ENCODE measurements around the gene UBE2Q2. TPM values are rescaled to one million over a fixed set of nuclear protein-coding genes. Genes with fewer than 3 reads are reported as not detected.

The UBE2Q2 gene
- total and polyA plus RNA-seq, 9 of the 15 experiments (the other 6 are each of a cell fraction or from before 2014, with no cell fraction given), result 6.2 to 24.0 (median 16.2) TPM

DNA sequence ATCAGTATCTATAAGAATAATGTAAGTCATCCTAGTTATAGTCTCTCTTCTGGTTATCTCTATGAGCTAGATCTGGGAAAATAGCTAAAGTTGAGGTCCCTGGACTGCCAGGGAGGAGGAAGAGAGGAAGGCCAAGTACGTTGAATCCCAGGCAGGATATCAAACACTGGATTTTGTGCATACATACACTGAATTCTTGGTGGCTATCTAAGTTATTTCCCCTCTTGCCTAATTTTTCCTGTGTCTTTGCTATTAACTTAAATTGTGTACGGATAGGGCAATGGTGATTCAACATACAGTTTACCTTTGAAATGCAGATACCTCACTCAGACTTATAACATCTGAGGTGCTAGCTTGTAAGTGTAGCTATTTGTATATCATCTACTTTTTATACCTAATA, 87.6 kb downstream of the UBE2Q2 start:
- Histone ChIP-seq H3K36me3 (ENCODE audit: control insufficient read depth, insufficient read depth, low read length) (peaks cover 85% of the 10 kb centered on the region), H3K9me1 (ENCODE audit: control insufficient read depth, insufficient read depth, low read length) (no peaks in the 10 kb centered on the region), H2AFZ (ENCODE audit: low read depth, low read length) (no peak overlapping the region), H3K4me3 (no peak overlapping the region), H3K79me2 (ENCODE audit: control insufficient read depth, insufficient read depth, low read length) (0 out of 3 replicates have a peak, but pooled peaks cover 6% of the 10 kb centered on the region), H3K9me3 (replicated peaks; ENCODE audit: control insufficient read depth, insufficient read depth, low read depth, low read length) (no peaks in the 10 kb centered on the region), H3K9ac (ENCODE audit: insufficient read depth in 1 of 2, low read depth in 2 of 2, low read length in 2 of 2) (no peak overlapping the region), H4K20me1 (replicated peaks; ENCODE audit: control insufficient read depth, insufficient read depth, low read length) (no peaks in the 10 kb centered on the region), H3K4me2 (ENCODE audit: insufficient read depth, low read length) (no peak overlapping the region), H3K27ac (ENCODE audit: extremely low read depth, low read depth, low read length) (no peak overlapping the region), H3K27me3 (ENCODE audit: control insufficient read depth in 2 of 2, insufficient read depth in 2 of 2, low read length in 2 of 2) (no peaks in the 10 kb centered on the region), H3K4me1 (replicated peaks in 1 of 2; ENCODE audit: control insufficient read depth in 2 of 2, insufficient read depth in 2 of 2, low read length in 2 of 2) (peaks cover 0 to 15% of the 10 kb centered on the region in 2 experiments; a peak in 2 of 5 replicates)
- CTCF ChIA-PET (ENCODE audit: low intra/inter-chr PET ratio), result no interaction called here
- no peak for ATAC-seq
- FAIRE-seq, result no peak
- in situ Hi-C loops (cut with MboI), result loop anchor here (10.0 kb wide), 1 partner anchor 616 kb away; no protein-coding TSS in a partner anchor
- intact Hi-C loops (cut with micrococcal nuclease), result no loop called here
- TF ChIP-seq HDAC3 (IDR thresholded peaks at IDR 0.05; ENCODE audit: borderline replicate concordance, partially characterized antibody) (no peak), SIX5 (IDR thresholded peaks at IDR 0.05; ENCODE audit: borderline replicate concordance in 1 of 2, insufficient read depth in 1 of 2, low read depth in 1 of 2, low read length in 2 of 2) (no peak), NR1H2 (CRISPR knock-in tag; IDR thresholded peaks at IDR 0.05) (no peak), RHOXF2B (CRISPR knock-in tag; conservative IDR thresholded peaks at IDR 0.05) (no peak), GABPA (tag; conservative IDR thresholded peaks at IDR 0.05; ENCODE audit: low read depth) (no peak), RBM34 (IDR thresholded peaks at IDR 0.05; ENCODE audit: borderline replicate concordance, insufficient read depth, low read length) (no peak), RNF2 (IDR thresholded peaks at IDR 0.05) (no peak), MIER1 (IDR thresholded peaks at IDR 0.05; ENCODE audit: low read depth) (no peak), CBFA2T3 (IDR thresholded peaks at IDR 0.05) (no peak), HNRNPUL1 (IDR thresholded peaks at IDR 0.05; ENCODE audit: low read length) (no peak), RBM14 (IDR thresholded peaks at IDR 0.05; ENCODE audit: borderline replicate concordance, insufficient read depth, low read depth, low read length) (no peak), JUN (IDR thresholded peaks at IDR 0.05; ENCODE audit: borderline replicate concordance, low read depth, low read length) (no peak), JUN (CRISPR knock-in tag; IDR thresholded peaks at IDR 0.05; ENCODE audit: borderline replicate concordance) (no peak), ARNT (IDR thresholded peaks at IDR 0.05) (no peak), PRMT5 (CRISPR knock-in tag; IDR thresholded peaks at IDR 0.05) (no peak), MCM5 (IDR thresholded peaks at IDR 0.05; ENCODE audit: low read depth) (no peak), CAMTA2 (CRISPR knock-in tag; conservative IDR thresholded peaks at IDR 0.05) (no peak)
- TF ChIP-seq, protein P1, sequence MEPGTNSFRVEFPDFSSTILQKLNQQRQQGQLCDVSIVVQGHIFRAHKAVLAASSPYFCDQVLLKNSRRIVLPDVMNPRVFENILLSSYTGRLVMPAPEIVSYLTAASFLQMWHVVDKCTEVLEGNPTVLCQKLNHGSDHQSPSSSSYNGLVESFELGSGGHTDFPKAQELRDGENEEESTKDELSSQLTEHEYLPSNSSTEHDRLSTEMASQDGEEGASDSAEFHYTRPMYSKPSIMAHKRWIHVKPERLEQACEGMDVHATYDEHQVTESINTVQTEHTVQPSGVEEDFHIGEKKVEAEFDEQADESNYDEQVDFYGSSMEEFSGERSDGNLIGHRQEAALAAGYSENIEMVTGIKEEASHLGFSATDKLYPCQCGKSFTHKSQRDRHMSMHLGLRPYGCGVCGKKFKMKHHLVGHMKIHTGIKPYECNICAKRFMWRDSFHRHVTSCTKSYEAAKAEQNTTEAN (CRISPR knock-in tag; IDR thresholded peaks at IDR 0.05), result no peak
- TF ChIP-seq, protein P2, sequence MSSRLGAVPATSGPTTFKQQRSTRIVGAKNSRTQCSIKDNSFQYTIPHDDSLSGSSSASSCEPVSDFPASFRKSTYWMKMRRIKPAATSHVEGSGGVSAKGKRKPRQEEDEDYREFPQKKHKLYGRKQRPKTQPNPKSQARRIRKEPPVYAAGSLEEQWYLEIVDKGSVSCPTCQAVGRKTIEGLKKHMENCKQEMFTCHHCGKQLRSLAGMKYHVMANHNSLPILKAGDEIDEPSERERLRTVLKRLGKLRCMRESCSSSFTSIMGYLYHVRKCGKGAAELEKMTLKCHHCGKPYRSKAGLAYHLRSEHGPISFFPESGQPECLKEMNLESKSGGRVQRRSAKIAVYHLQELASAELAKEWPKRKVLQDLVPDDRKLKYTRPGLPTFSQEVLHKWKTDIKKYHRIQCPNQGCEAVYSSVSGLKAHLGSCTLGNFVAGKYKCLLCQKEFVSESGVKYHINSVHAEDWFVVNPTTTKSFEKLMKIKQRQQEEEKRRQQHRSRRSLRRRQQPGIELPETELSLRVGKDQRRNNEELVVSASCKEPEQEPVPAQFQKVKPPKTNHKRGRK (tag; IDR thresholded peaks at IDR 0.05), result no peak
- TF ChIP-seq, protein P3, sequence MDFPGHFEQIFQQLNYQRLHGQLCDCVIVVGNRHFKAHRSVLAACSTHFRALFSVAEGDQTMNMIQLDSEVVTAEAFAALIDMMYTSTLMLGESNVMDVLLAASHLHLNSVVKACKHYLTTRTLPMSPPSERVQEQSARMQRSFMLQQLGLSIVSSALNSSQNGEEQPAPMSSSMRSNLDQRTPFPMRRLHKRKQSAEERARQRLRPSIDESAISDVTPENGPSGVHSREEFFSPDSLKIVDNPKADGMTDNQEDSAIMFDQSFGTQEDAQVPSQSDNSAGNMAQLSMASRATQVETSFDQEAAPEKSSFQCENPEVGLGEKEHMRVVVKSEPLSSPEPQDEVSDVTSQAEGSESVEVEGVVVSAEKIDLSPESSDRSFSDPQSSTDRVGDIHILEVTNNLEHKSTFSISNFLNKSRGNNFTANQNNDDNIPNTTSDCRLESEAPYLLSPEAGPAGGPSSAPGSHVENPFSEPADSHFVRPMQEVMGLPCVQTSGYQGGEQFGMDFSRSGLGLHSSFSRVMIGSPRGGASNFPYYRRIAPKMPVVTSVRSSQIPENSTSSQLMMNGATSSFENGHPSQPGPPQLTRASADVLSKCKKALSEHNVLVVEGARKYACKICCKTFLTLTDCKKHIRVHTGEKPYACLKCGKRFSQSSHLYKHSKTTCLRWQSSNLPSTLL (IDR thresholded peaks at IDR 0.05), result no peak
- POLR2A ChIA-PET, result no interaction called here
- 80% methylated on average over 2 of the region's 2 CpGs for WGBS (ENCODE audit: insufficient coverage, low coverage, missing lambda C conversion rate)
- no TSS peak for BruUV-seq (replicated peaks)
- no peak for DNase-seq (ENCODE audit: extremely low read depth in 1 of 4, low spot score in 3 of 4)

All from K562 (cell line).